AG10803 (cell line): ENCODE results near the gene PRRT3.
A peak's percentile ranks its signal among the peaks of the same experiment; 100 is the strongest.

Source experiments
- DNase-seq: peaks from one replicate; pipeline ENCODE4 v3.0.0; 2010; ENCODE audit warnings: low read depth
- H3K4me3 ChIP-seq: 2 replicates; pipeline ENCODE4 v1.5.1; 2011; ENCODE audit warnings: mild to moderate bottlenecking, low read length, control low read depth
- CTCF ChIP-seq: conservative IDR thresholded peaks from 2 replicates; pipeline ENCODE4 v1.5.1; 2011; ENCODE audit warnings: mild to moderate bottlenecking, low read length, control low read depth, inconsistent platforms

The PRRT3 gene

GRCh38 chr3:9933561-9934234 is 18.5 kb downstream of the PRRT3 start, which contains the start of gene CRELD1:
Gene CRELD1, plus strand, starts transcription at chr3:9933834. Its CDS starts 605 bp downstream, at chr3:9934439.
- DNase-seq = peak; percentile 79
- peak within 1 kb of the TSS; percentile 82 for H3K4me3 ChIP-seq
- TF ChIP-seq CTCF = no peak

GRCh38 chr3:9932843-9933560 is 19.2 kb downstream of the PRRT3 start:
- DNase-seq = peak; percentile 51
- peak; percentile 69 for TF ChIP-seq CTCF

GRCh38 chr3:9932535-9932842 is 19.7 kb downstream of the PRRT3 start:
- TF ChIP-seq CTCF = no peak
- DNase-seq = no peak
- H3K4me3 ChIP-seq = no peak overlapping the region

More at GRCh38 chr3:9932843-9933560, 19.2 kb downstream of the PRRT3 start:
- H3K4me3 ChIP-seq = peak overlapping the region; percentile 82

GRCh38 chr3:9930804-9931418 is 21.3 kb downstream of the PRRT3 start:
- no peak overlapping the region for H3K4me3 ChIP-seq
- DNase-seq = no peak
- TF ChIP-seq CTCF = no peak

GRCh38 chr3:9928158-9928557 is 24.1 kb downstream of the PRRT3 start:
- TF ChIP-seq CTCF = no peak
- DNase-seq = no peak
- no peak overlapping the region for H3K4me3 ChIP-seq

GRCh38 chr3:9918261-9919038 is 33.8 kb downstream of the PRRT3 start:
- no peak for TF ChIP-seq CTCF
- DNase-seq = no peak
- H3K4me3 ChIP-seq = no peak overlapping the region
